Uterus (tissue), 4 donors: ENCODE measurements around the gene GDPGP1. TPM values are rescaled to one million over a fixed set of nuclear protein-coding genes. Genes with fewer than 3 reads are reported as not detected.

Experiments
- DNase-seq, 2 donors: peaks; one replicate each; pipeline ENCODE4 v3.0.0-alpha.2; 2019 to 2020
- H3K27ac ChIP-seq, 2 donors: fragments of 200-600 bp; sonication (generic); 1 replicate in 1 of 2; 2 replicates in 1 of 2; pipeline ENCODE4 v1.5.1; 2016 to 2018
- H3K27me3 ChIP-seq, 2 donors: fragments of 200-600 bp; sonication (generic); one replicate each; pipeline ENCODE4 v1.5.1; 2018 to 2019; ENCODE audit warnings: control low read depth in 1 of 2
- H3K36me3 ChIP-seq, 2 donors: fragments of 200-600 bp; sonication (generic); one replicate each; pipeline ENCODE4 v1.5.1; 2019; ENCODE audit warnings: control low read depth in 1 of 2
- H3K4me1 ChIP-seq, 2 donors: fragments of 200-600 bp; sonication (generic); one replicate each; pipeline ENCODE4 v1.5.1; 2018 to 2019; ENCODE audit warnings: control low read depth in 1 of 2
- H3K4me3 ChIP-seq, 2 donors: fragments of 200-600 bp; sonication (generic); 1 replicate in 1 of 2; 2 replicates in 1 of 2; pipeline ENCODE4 v1.5.1; 2018 to 2019; ENCODE audit warnings: mild to moderate bottlenecking in 1 of 2
- H3K9me3 ChIP-seq, 2 donors: fragments of 200-600 bp; sonication (generic); one replicate each; pipeline ENCODE4 v1.5.1; 2019; ENCODE audit warnings: control low read depth in 1 of 2
- POLR2A ChIP-seq, 2 donors: fragments of 450-650 bp; IDR thresholded peaks; one replicate each; pipeline ENCODE4 v1.6.1; 2016; ENCODE audit warnings: antibody characterized with exemption in 2 of 2, mild to moderate bottlenecking in 1 of 2, moderate library complexity in 1 of 2
- intact Hi-C: fragments of 100-400 bp; cut with DNase I; formaldehyde crosslinking; loops from one replicate; pipeline ENCODE4 v1.15.1; 2023; ENCODE audit warnings: low total_unique reads
- total RNA-seq, 4 donors: library from RNA; depleted of rRNA in 3 of 4; stranded (reverse); fragments of >200 nt in 3 of 4; gene quantifications; one replicate each; pipeline versions ENCODE4 v1.1.0 to v1.2.4, GENCODE V29; 2014 to 2023
- TF ChIP-seq, protein P1 (sequence below), 4 experiments: fragments of 200-600 bp in 2 of 4; fragments of 450-650 bp in 2 of 4; sonication (generic) in 2 of 4; IDR thresholded peaks; one replicate each; pipeline ENCODE4 v1.5.1; 2016 to 2019; ENCODE audit warnings: antibody characterized with exemption in 4 of 4, mild to moderate bottlenecking in 2 of 4, moderate library complexity in 1 of 4
- donor health status: DM: yes; HTN: yes; CAD: no.

Gene GDPGP1
- total RNA-seq, 4 donors from 2014 or later = under 0.01 to 15.0 (median 4.0) TPM

DNA sequence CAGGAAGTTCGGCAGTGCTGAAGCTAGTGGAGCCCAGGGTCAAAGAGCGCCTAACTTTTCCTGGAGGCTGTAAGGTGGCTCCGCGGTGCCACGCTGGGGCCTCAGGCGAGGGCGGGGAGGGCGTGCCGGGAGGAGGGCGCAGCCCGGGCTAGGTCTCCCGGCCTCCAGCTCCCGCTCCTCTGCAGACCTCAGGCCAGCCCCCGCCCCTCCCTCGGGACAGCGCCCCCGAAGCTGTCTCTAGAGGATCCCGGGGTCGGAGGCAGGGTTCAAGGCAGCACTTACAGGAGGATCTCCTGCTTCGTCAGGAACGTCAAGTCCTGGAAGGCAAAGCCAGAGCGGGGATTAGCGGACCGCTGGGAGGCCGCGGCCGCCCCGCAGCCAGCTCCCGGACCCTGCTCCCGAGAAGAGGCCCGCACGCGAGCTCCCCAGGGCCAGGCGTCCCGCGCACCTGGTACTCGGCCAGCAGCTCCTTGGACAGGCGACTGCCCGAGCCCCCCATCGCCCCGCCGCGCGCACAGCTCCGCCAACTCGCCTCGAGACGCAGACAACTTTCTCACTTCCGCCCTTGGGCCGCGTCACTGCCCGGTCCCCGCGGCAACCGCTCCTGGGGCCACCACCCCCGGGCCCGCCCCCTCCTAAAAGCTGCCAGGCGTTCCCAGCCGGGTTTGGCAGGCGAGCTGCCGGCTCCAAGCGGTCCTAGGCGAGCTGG is 468 bp upstream of the GDPGP1 start, which contains the start of gene CIB1:
CIB1 (minus strand) TSS at position 555 of the 709 bp plus-strand sequence; CDS start at position 499, 56 bp downstream.
- no peaks in the 10 kb centered on the region for H3K27me3 ChIP-seq
- H3K9me3 ChIP-seq = no peaks in the 10 kb centered on the region
- H3K27ac ChIP-seq = peak within 1 kb of the TSS; percentile 86 to 91
- DNase-seq = peak; percentile 96 to 98
- no peaks in the 10 kb centered on the region for H3K36me3 ChIP-seq
- H3K4me1 ChIP-seq = peaks cover 0 to 4% of the 10 kb centered on the region in 2 donors
- intact Hi-C loops = no loop called here
- peak within 1 kb of the TSS; percentile 76 to 81 for H3K4me3 ChIP-seq
- TF ChIP-seq POLR2A (IDR thresholded peaks at IDR 0.05) = peak in 1 of 2 donors; percentile 65
- TF ChIP-seq, protein P1, sequence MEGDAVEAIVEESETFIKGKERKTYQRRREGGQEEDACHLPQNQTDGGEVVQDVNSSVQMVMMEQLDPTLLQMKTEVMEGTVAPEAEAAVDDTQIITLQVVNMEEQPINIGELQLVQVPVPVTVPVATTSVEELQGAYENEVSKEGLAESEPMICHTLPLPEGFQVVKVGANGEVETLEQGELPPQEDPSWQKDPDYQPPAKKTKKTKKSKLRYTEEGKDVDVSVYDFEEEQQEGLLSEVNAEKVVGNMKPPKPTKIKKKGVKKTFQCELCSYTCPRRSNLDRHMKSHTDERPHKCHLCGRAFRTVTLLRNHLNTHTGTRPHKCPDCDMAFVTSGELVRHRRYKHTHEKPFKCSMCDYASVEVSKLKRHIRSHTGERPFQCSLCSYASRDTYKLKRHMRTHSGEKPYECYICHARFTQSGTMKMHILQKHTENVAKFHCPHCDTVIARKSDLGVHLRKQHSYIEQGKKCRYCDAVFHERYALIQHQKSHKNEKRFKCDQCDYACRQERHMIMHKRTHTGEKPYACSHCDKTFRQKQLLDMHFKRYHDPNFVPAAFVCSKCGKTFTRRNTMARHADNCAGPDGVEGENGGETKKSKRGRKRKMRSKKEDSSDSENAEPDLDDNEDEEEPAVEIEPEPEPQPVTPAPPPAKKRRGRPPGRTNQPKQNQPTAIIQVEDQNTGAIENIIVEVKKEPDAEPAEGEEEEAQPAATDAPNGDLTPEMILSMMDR (IDR thresholded peaks at IDR 0.05) = peak in 3 of 4 experiments; percentile 1 to 47 (median 43)

DNA sequence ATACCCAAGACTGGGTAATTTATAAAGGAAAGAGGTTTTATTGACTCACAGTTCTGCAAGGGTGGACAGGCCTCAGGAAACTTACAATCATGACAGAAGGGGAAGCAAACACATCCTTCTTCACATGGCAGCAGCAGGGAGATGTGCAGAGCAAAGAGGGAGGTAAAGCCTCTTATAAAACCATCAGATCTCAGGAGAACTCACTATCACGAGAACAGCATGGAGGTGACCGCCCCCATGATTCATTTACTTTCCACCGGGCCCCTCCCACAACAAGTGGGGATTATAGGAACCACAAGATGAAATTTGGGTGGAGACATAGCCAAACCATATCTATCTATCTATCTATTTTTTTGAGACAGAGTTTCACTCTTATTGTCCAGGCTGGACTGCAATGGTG is 5.4 kb downstream of the GDPGP1 start:
- H3K27ac ChIP-seq = no peak overlapping the region
- H3K36me3 ChIP-seq = no peaks in the 10 kb centered on the region
- no peak for DNase-seq
- no peak overlapping the region for H3K4me3 ChIP-seq
- no peaks in the 10 kb centered on the region for H3K9me3 ChIP-seq
- H3K4me1 ChIP-seq = peaks cover 0 to 4% of the 10 kb centered on the region in 2 donors
- TF ChIP-seq, protein P1 (IDR thresholded peaks at IDR 0.05) = no peak
- TF ChIP-seq POLR2A (IDR thresholded peaks at IDR 0.05) = no peak
- intact Hi-C loops = no loop called here
- no peaks in the 10 kb centered on the region for H3K27me3 ChIP-seq

DNA sequence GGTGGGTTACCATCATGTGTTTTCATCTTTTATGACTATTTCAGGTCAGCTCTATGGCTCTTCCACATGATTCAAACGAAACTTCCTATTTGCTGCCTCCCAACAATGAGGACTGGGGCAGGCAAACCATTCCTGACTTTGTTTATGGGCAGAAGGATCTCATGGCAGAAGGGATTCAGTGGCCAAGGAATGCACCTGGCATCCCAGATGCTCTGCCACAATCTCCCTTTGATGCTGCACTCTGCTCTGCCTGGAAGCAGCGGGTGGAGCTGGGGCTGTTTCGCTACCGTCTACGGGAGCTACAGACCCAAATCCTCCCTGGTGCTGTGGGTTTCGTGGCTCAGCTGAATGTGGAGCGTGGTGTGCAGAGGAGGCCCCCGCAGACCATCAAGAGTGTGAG is 6.8 kb downstream of the GDPGP1 start:
- Histone ChIP-seq H3K4me1 (no peaks in the 10 kb centered on the region), H3K9me3 (no peaks in the 10 kb centered on the region), H3K27me3 (no peaks in the 10 kb centered on the region), H3K36me3 (no peaks in the 10 kb centered on the region), H3K27ac (no peak overlapping the region), H3K4me3 (no peak overlapping the region)
- DNase-seq = no peak
- TF ChIP-seq POLR2A (IDR thresholded peaks at IDR 0.05) = no peak
- TF ChIP-seq, protein P1 (IDR thresholded peaks at IDR 0.05) = no peak
- intact Hi-C loops = no loop called here

DNA sequence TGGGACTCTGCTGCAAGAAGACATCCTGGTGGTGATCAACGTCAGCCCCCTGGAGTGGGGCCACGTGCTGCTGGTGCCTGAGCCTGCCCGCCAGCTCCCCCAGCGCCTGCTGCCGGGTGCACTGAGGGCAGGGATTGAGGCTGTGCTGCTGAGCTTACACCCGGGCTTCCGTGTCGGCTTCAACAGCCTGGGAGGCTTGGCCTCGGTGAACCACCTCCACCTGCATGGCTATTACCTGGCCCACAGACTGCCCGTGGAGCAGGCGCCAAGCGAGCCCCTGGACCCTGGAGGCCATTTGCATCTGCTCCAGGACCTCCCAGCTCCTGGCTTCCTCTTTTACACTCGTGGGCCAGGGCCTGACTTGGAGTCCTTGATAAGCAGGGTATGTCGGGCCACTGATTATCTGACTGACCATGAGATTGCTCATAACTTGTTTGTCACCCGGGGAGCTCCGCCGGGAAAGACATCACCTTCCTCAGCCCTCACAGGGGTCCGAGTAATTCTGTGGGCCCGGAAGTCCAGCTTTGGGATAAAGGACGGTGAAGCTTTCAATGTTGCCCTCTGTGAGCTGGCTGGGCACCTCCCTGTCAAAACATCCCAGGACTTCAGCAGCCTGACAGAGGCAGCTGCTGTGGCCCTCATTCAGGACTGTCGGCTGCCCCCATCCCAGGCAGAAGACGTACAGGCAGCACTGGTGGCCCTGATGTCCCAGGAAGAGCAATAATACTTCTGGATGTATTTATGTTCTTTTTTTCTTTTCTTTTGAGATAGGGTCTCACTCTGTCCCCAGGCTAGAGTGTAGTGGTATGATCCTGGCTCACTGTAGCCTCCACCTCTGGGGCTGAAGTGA is 7.6 kb downstream of the GDPGP1 start:
- Histone ChIP-seq H3K27ac (no peak overlapping the region), H3K4me1 (no peaks in the 10 kb centered on the region), H3K9me3 (no peaks in the 10 kb centered on the region), H3K27me3 (no peaks in the 10 kb centered on the region), H3K4me3 (no peak overlapping the region), H3K36me3 (no peaks in the 10 kb centered on the region)
- DNase-seq = no peak
- intact Hi-C loops = no loop called here
- no peak for TF ChIP-seq POLR2A (IDR thresholded peaks at IDR 0.05)
- TF ChIP-seq, protein P1 (IDR thresholded peaks at IDR 0.05) = no peak
